ENCODE data around the gene MRPS27.

The MRPS27 gene

GRCh38 chr5:72252574-72253155 is 67.4 kb downstream of the MRPS27 start:
- no peak for DNase-seq

GRCh38 chr5:72252008-72252407 is 68.0 kb downstream of the MRPS27 start:
- no peak for DNase-seq

- DNase-seq, result no peak
Observed at GRCh38 chr5:72251386-72251785, 68.7 kb downstream of the MRPS27 start.

GRCh38 chr5:72248410-72248981 is 71.5 kb downstream of the MRPS27 start:
- DNase-seq, result no peak

GRCh38 chr5:72246954-72247442 is 73.0 kb downstream of the MRPS27 start:
- no peak for DNase-seq

GRCh38 chr5:72245951-72246532 is 74.0 kb downstream of the MRPS27 start:
- no peak for DNase-seq

- no peak for DNase-seq
Observed at GRCh38 chr5:72245546-72245945, 74.5 kb downstream of the MRPS27 start.

- peak in 1 of 2 donors; percentile 11 for DNase-seq
Observed at GRCh38 chr5:72244862-72245371, 75.1 kb downstream of the MRPS27 start.

GRCh38 chr5:72243706-72244105 is 76.3 kb downstream of the MRPS27 start:
- no peak for DNase-seq

- DNase-seq, result no peak
Observed at GRCh38 chr5:72242796-72243475, 77.1 kb downstream of the MRPS27 start.

- no peak for DNase-seq
Observed at GRCh38 chr5:72241346-72242003, 78.6 kb downstream of the MRPS27 start.

GRCh38 chr5:72238712-72239445 is 81.2 kb downstream of the MRPS27 start:
- DNase-seq, result no peak

- no peak for DNase-seq
Observed at GRCh38 chr5:72237879-72238278, 82.2 kb downstream of the MRPS27 start.

GRCh38 chr5:72237415-72237814 is 82.6 kb downstream of the MRPS27 start:
- no peak for DNase-seq

GRCh38 chr5:72235725-72236124 is 84.3 kb downstream of the MRPS27 start:
- no peak for DNase-seq

GRCh38 chr5:72234868-72235267 is 85.2 kb downstream of the MRPS27 start:
- no peak for DNase-seq

GRCh38 chr5:72234265-72234700 is 85.8 kb downstream of the MRPS27 start:
- peak in 1 of 2 donors; percentile 67 for DNase-seq

- no peak for DNase-seq
Observed at GRCh38 chr5:72233835-72234234, 86.2 kb downstream of the MRPS27 start.

- DNase-seq, result no peak
Observed at GRCh38 chr5:72232838-72233237, 87.2 kb downstream of the MRPS27 start.

GRCh38 chr5:72231991-72232703 is 87.9 kb downstream of the MRPS27 start:
- peak; percentile 1 to 61 for DNase-seq

- DNase-seq, result no peak
Observed at GRCh38 chr5:72228960-72229359, 91.1 kb downstream of the MRPS27 start.

- DNase-seq, result no peak
Observed at GRCh38 chr5:72226950-72227349, 93.1 kb downstream of the MRPS27 start.
